Glutamatergic neuron (in vitro differentiated cells): ENCODE measurements around the gene BMPR1A. TPM values are rescaled to one million over a fixed set of nuclear protein-coding genes. Genes with fewer than 3 reads are reported as not detected.

Source experiments
- DNase-seq: peaks from one replicate; pipeline ENCODE4 v3.0.0; 2022
- H3K27ac Mint-ChIP-seq: one replicate; pipeline ENCODE4 v1.8.0; 2020; ENCODE audit warnings: mild to moderate bottlenecking, mixed read lengths, inconsistent platforms; ENCODE audit not compliant: unreplicated experiment
- H3K27me3 Mint-ChIP-seq: one replicate; pipeline ENCODE4 v1.8.0; 2020; ENCODE audit warnings: mild to moderate bottlenecking, moderate library complexity, mixed read lengths, inconsistent platforms; ENCODE audit not compliant: unreplicated experiment
- H3K36me3 Mint-ChIP-seq: one replicate; pipeline ENCODE4 v1.8.0; 2020; ENCODE audit warnings: mild to moderate bottlenecking, mixed read lengths, inconsistent platforms; ENCODE audit not compliant: unreplicated experiment
- H3K4me1 Mint-ChIP-seq: one replicate; pipeline ENCODE4 v1.8.0; 2020; ENCODE audit warnings: mild to moderate bottlenecking, low read depth, mixed read lengths, inconsistent platforms; ENCODE audit not compliant: unreplicated experiment
- H3K4me3 Mint-ChIP-seq: one replicate; pipeline ENCODE4 v1.8.0; 2020; ENCODE audit warnings: mild to moderate bottlenecking, mixed read lengths, inconsistent platforms; ENCODE audit not compliant: unreplicated experiment
- H3K9me3 Mint-ChIP-seq: one replicate; pipeline ENCODE4 v1.8.0; 2020; ENCODE audit warnings: mild to moderate bottlenecking, moderate library complexity, mixed read lengths, inconsistent platforms; ENCODE audit not compliant: unreplicated experiment
- total RNA-seq: library from RNA; stranded (reverse); fragmentation: NEBNext Ultra II Directional; extraction: Animal tissue kit (Norgen Biotek cat#: 25700); gene quantifications from one replicate; pipeline ENCODE4 v1.2.1, GENCODE V29; 2021; ENCODE audit not compliant: unreplicated experiment
- TF ChIP-seq, protein P1 (sequence below): fragments of 200-600 bp; sonication (generic); IDR thresholded peaks from one replicate; pipeline ENCODE4 v1.5.0; 2021; ENCODE audit not compliant: partially characterized antibody, unreplicated experiment

BMPR1A gene
- total RNA-seq, 1 donor from 2014 or later = 27.7 TPM

DNA sequence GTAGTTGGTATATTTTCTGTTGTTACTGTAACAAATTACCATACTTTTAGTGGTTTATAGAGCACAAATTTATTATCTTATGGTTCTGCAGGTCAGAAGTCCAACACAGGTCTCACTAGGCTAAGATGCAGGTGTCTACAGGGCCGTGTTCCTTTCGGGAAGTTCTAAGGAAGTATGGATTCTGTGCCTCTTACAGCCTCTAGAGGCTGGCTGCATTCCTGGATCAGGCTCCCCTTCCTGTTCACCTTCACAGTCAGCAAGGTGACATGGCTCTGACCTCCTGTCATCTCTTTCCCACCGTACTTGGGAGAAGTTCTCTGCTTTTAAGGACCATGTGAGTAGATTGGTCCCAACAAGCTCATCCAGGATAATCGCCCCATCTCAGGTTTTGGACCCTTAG is 37.3 kb downstream of the BMPR1A start:
- DNase-seq = no peak
- Mint-ChIP-seq H3K4me3 (no peak overlapping the region), H3K36me3 (no peaks in the 10 kb centered on the region), H3K27me3 (no peaks in the 10 kb centered on the region), H3K4me1 (peaks cover 2% of the 10 kb centered on the region), H3K9me3 (peaks cover 2% of the 10 kb centered on the region), H3K27ac (no peak overlapping the region)
- TF ChIP-seq, protein P1, sequence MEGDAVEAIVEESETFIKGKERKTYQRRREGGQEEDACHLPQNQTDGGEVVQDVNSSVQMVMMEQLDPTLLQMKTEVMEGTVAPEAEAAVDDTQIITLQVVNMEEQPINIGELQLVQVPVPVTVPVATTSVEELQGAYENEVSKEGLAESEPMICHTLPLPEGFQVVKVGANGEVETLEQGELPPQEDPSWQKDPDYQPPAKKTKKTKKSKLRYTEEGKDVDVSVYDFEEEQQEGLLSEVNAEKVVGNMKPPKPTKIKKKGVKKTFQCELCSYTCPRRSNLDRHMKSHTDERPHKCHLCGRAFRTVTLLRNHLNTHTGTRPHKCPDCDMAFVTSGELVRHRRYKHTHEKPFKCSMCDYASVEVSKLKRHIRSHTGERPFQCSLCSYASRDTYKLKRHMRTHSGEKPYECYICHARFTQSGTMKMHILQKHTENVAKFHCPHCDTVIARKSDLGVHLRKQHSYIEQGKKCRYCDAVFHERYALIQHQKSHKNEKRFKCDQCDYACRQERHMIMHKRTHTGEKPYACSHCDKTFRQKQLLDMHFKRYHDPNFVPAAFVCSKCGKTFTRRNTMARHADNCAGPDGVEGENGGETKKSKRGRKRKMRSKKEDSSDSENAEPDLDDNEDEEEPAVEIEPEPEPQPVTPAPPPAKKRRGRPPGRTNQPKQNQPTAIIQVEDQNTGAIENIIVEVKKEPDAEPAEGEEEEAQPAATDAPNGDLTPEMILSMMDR = no peak

DNA sequence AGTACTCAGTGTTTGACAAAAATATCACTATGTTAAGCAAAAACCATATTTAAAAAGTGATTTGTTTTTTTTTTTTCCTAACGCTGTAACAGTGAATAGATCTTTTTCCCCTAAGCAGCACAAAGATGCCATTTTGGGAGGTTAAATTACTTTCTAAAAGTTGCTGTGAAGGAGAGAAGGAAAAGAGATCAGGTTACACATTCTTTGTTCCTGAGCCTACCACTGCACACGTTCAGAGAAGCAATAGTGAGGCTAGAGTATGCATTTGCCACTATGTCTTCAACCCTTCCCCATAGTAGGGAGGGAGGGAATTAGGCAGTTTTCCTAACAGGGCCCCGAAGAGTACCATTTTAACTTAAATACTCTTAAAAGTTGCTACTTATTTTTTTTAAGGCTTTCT is 38.9 kb downstream of the BMPR1A start:
- peaks cover 9% of the 10 kb centered on the region for H3K4me1 Mint-ChIP-seq
- H3K9me3 Mint-ChIP-seq = peaks cover 2% of the 10 kb centered on the region
- H3K36me3 Mint-ChIP-seq = no peaks in the 10 kb centered on the region
- no peak overlapping the region for H3K4me3 Mint-ChIP-seq
- no peak overlapping the region for H3K27ac Mint-ChIP-seq
- H3K27me3 Mint-ChIP-seq = no peaks in the 10 kb centered on the region
- no peak for DNase-seq
- TF ChIP-seq, protein P1 = no peak

DNA sequence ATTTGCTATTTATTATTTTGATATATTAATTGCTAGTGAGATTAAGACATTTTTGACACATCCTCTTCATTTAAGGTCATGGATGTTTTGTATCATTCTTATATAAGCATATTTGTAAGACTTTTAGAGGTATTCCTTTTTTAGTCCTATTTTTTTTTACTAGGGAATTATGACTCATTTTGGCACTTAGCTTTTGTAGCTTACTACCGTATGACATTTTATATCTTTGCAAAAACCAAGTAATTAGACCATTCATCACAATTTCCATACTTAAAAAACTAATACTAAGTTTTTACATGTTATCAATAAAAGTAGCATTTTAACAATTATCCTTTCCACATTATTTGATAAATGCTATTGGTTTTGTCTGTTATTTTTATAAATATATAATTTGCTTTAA is 41.6 kb downstream of the BMPR1A start:
- no peaks in the 10 kb centered on the region for H3K36me3 Mint-ChIP-seq
- H3K27me3 Mint-ChIP-seq = no peaks in the 10 kb centered on the region
- peaks cover 16% of the 10 kb centered on the region for H3K4me1 Mint-ChIP-seq
- no peak overlapping the region for H3K4me3 Mint-ChIP-seq
- TF ChIP-seq, protein P1 = no peak
- H3K9me3 Mint-ChIP-seq = no peaks in the 10 kb centered on the region
- no peak overlapping the region for H3K27ac Mint-ChIP-seq
- no peak for DNase-seq

DNA sequence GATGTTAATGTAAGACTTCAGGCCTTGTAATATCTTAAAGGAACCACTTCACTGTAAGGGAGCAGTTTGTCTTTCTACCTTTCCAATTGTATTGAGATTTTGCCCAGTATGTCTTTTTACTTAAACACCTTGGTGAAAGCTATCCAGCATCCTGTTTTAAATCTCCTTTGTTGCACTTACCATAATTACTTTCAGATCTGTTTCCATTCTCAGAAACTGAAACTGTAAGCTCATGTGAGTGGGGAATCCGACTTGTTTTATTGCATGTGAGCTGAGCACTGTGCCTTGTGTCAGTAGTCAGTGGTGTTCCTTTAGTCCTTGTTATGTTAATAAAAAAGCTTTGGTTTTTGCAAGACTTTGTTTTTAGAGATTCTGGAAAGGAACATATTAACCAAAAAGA is 42.2 kb downstream of the BMPR1A start:
- Mint-ChIP-seq H3K4me3 (no peak overlapping the region), H3K9me3 (no peaks in the 10 kb centered on the region), H3K4me1 (peaks cover 16% of the 10 kb centered on the region), H3K27ac (no peak overlapping the region), H3K36me3 (no peaks in the 10 kb centered on the region), H3K27me3 (no peaks in the 10 kb centered on the region)
- DNase-seq = no peak
- TF ChIP-seq, protein P1 = no peak

DNA sequence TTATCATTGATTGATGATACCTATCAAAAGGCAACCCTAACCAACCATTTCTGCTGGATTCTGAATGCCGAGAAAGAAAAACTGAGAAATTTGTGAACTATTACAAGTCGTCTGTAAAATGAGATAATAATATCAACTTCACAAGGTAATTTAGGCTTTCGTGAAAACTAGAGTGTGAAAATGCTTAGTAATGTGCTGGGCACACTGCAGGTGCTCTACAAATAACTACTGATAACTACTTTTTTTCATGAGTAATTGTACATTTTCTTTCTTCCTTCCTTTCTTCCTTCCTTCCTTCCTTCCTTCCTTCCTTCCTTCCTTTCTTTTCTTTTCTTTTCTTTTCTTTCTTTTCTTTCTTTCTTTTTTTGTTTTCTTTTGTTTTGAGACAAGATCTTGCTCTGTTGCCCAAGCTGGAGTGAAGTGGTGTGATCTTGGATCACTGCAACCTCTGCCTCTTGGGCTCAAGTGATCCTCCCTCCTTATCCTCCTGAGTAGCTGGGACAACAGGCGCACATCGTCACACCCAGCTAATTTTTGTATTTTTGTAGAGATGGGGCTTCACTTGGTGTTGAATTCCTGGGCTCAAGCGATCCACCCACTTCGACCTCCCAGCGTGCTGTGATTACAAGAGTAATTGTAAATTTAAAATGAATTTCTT is 42.9 kb downstream of the BMPR1A start:
- Mint-ChIP-seq H3K27ac (no peak overlapping the region), H3K4me3 (no peak overlapping the region), H3K27me3 (no peaks in the 10 kb centered on the region), H3K36me3 (no peaks in the 10 kb centered on the region), H3K9me3 (no peaks in the 10 kb centered on the region), H3K4me1 (peaks cover 16% of the 10 kb centered on the region)
- no peak for DNase-seq
- TF ChIP-seq, protein P1 = no peak
